ENCODE results near the gene NCAPG2. TPM values are rescaled to one million over a fixed set of nuclear protein-coding genes. Genes with fewer than 3 reads are reported as not detected.

The NCAPG2 gene
- total RNA-seq, 6 experiments from 2014 or later: 2.7 to 4.8 (median 4.2) TPM

DNA sequence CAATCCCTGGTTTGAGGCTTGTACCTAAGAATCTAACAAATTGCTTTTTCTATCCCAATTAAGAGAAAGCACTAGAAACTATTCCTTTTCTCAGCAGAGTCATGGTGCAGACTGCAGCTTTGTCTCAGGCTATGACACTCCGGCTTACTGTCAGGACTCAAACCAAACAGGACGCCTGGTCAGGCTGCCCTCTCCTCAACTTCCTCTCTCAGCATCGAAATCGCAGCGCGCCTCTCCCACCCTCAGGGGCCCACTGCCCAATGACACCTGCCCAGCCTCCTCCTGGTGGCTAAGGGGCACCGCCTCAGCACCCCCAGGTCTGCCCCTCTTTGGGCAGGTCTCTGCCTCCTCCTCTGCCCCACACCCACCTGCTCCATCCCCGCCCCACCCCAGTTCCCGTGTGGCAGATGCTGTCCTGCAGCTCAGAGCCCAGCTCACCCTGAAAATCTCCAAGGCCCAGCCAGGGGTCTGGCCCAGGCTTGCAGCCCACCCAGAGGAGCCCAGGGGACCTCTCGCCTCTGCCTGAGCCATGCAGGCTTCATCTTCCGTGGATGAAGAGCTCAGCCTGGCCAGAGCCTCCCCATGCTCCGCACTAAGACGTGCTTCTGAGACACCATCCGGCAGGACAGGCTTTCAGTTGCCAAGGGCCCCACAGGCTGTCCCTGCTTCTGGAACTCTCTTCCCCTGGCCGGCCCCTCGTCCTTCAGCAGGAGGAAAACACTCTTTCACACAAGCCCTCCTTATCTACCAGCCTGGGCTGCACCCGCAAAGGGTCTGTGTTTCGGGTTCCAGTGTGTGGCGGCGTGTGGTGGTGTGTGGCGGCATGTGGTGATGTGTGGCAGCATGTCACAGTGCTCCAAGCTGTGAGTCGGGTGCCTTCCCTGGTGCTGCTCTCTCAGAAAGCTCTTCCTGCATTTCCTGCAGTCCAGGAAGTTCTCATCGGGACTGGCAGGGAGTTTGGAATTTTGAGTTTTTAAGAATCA lies 100.5 kb downstream of the NCAPG2 start:
- no peak for TF ChIP-seq CTCF (IDR thresholded peaks at IDR 0.05)
- no peak for TF ChIP-seq POLR2A (IDR thresholded peaks at IDR 0.05)
- Histone ChIP-seq H3K27me3 (no peaks in the 10 kb centered on the region), H3K9me3 (no peaks in the 10 kb centered on the region), H3K4me3 (no peak overlapping the region), H3K27ac (no peak overlapping the region), H3K36me3 (no peaks in the 10 kb centered on the region), H3K4me1 (no peaks in the 10 kb centered on the region)
- intact Hi-C loops (cut with DNase I): no loop called here
- DNase-seq (no peak), ATAC-seq (peak in 2 of 4 donors; percentile 39 to 49)
- WGBS (ENCODE audit: insufficient coverage, low coverage, low lambda C conversion rate, missing lambda C conversion rate): 90% methylated on average over 6 of the region's 23 CpGs

GRCh38 chr7:158602905-158603772 lies 101.5 kb downstream of the NCAPG2 start:
- TF ChIP-seq POLR2A (IDR thresholded peaks at IDR 0.05) (no peak), CTCF (IDR thresholded peaks at IDR 0.05) (no peak)
- DNase-seq: no peak
- intact Hi-C loops (cut with DNase I): no loop called here
- Histone ChIP-seq H3K36me3 (no peaks in the 10 kb centered on the region), H3K4me1 (no peaks in the 10 kb centered on the region), H3K27ac (no peak overlapping the region), H3K4me3 (no peak overlapping the region), H3K27me3 (no peaks in the 10 kb centered on the region), H3K9me3 (no peaks in the 10 kb centered on the region)
- peak in 1 of 4 donors; percentile 34 for ATAC-seq
- 82% methylated on average over 15 of the region's 22 CpGs for WGBS (ENCODE audit: insufficient coverage, low coverage, low lambda C conversion rate, missing lambda C conversion rate)

GRCh38 chr7:158602041-158602440 lies 102.6 kb downstream of the NCAPG2 start:
- Histone ChIP-seq H3K27me3 (no peaks in the 10 kb centered on the region), H3K27ac (no peak overlapping the region), H3K4me1 (no peaks in the 10 kb centered on the region), H3K4me3 (no peak overlapping the region), H3K36me3 (no peaks in the 10 kb centered on the region), H3K9me3 (no peaks in the 10 kb centered on the region)
- intact Hi-C loops (cut with DNase I): no loop called here
- DNase-seq (no peak), ATAC-seq (no peak)
- TF ChIP-seq CTCF (IDR thresholded peaks at IDR 0.05) (no peak), POLR2A (IDR thresholded peaks at IDR 0.05) (no peak)
- 93% methylated on average over 3 of the region's 7 CpGs for WGBS (ENCODE audit: insufficient coverage, low coverage, low lambda C conversion rate, missing lambda C conversion rate)

DNA sequence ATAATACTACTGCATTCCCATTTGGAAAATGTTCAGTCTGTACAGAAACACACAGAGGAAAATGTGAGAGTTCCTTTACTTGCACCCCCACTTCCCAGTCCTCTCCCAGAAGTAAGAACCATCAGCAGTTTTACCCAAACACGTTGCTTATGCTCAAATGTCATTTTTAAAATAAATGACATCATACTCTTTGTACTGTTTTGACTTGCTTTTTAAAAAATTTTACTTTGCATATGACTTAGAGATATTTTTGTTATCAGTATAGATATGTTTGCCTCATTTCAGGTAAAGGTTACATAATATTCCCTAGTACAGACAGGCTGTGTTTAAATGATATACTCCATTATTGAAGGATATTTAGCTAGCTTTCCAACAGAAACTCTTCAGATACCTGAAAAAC lies 103.5 kb downstream of the NCAPG2 start:
- TF ChIP-seq CTCF (IDR thresholded peaks at IDR 0.05): no peak
- TF ChIP-seq POLR2A (IDR thresholded peaks at IDR 0.05): no peak
- WGBS (ENCODE audit: insufficient coverage, low coverage, low lambda C conversion rate, missing lambda C conversion rate): 63% methylated on average over 1 of the region's 1 CpG
- Histone ChIP-seq H3K36me3 (no peaks in the 10 kb centered on the region), H3K27ac (no peak overlapping the region), H3K4me3 (no peak overlapping the region), H3K27me3 (no peaks in the 10 kb centered on the region), H3K9me3 (no peaks in the 10 kb centered on the region), H3K4me1 (no peaks in the 10 kb centered on the region)
- ATAC-seq (no peak), DNase-seq (no peak)
- intact Hi-C loops (cut with DNase I): no loop called here
